SU-DHL-6 (cell line): ENCODE data around the gene PRM3.

Experiments
- EZH2phosphoT487 ChIP-seq: fragments of 200-600 bp; sonication (generic), shearing (Covaris generic); conservative IDR thresholded peaks from 2 replicates; pipeline ENCODE4 v1.6.1; 2018; ENCODE audit warnings: mild to moderate bottlenecking, antibody characterized with exemption, low read length, moderate library complexity, mixed read lengths
- TF ChIP-seq, protein P1 (sequence below): fragments of 200-600 bp; sonication (generic); IDR thresholded peaks from one replicate; pipeline ENCODE4 v1.5.1; 2017; ENCODE audit warnings: antibody characterized with exemption, mild to moderate bottlenecking, low read length, moderate library complexity; ENCODE audit not compliant: insufficient read depth, poor library complexity, severe bottlenecking

DNA sequence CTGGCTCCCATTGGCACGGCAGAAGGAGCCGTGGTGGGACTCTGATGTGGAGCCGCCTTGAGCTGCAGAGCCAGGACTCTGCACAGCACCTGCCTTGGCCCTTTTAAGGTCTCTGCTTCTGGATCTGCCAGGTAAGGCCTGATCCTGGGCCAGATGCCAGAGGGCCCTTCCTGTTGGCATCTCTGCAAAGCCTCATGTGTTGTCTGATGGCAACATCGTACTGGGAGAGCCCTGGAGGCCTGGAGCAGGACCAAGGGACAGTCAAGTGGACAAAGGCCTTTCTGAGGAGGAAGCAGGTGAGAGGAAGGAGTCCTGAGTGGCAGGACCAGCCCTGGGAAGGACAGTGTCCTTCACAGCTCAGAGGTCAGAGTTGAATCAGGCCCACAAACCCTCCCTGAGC is 43.5 kb downstream of the PRM3 start:
- TF ChIP-seq, protein P1, sequence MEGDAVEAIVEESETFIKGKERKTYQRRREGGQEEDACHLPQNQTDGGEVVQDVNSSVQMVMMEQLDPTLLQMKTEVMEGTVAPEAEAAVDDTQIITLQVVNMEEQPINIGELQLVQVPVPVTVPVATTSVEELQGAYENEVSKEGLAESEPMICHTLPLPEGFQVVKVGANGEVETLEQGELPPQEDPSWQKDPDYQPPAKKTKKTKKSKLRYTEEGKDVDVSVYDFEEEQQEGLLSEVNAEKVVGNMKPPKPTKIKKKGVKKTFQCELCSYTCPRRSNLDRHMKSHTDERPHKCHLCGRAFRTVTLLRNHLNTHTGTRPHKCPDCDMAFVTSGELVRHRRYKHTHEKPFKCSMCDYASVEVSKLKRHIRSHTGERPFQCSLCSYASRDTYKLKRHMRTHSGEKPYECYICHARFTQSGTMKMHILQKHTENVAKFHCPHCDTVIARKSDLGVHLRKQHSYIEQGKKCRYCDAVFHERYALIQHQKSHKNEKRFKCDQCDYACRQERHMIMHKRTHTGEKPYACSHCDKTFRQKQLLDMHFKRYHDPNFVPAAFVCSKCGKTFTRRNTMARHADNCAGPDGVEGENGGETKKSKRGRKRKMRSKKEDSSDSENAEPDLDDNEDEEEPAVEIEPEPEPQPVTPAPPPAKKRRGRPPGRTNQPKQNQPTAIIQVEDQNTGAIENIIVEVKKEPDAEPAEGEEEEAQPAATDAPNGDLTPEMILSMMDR = no peak
- no peak for TF ChIP-seq EZH2phosphoT487
